IPS-11a (cell line): ENCODE measurements around the gene MPZ.
"Not testable (repeated sequence)": the region's sequence is repeated elsewhere in the genome, so short reads cannot be mapped to it uniquely, and the experiment has no call there.

Experiments
- H3K4me3 ChIP-seq: one replicate; pipeline ENCODE4 v1.5.1; 2013; ENCODE audit warnings: low read depth, low read length, control low read depth

The MPZ gene

DNA sequence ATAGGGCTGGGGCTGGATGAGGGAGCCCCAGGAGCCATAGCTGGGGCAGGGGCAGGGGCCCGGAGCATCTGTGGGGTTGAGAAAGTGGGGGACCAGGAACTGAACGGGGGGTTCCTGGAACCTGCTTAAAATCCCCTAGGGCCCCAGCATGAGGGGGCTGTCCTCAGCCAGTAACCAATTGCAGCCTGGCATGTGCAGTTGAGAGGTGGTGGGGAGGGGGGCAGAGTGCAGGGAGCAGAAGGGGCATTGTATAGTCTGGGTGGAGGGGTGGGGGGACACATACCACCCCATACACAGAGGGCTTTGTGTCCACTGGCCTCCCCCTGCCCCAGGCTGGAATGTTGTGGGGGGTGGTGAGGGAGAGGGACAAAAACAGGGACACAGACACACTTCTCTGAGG, at the start of gene MPZ:
Gene MPZ (minus strand): TSS at position 101 of the 400 bp plus-strand sequence. CDS start 63 bp downstream, at position 38.
- no peak within 1 kb of the TSS for H3K4me3 ChIP-seq

DNA sequence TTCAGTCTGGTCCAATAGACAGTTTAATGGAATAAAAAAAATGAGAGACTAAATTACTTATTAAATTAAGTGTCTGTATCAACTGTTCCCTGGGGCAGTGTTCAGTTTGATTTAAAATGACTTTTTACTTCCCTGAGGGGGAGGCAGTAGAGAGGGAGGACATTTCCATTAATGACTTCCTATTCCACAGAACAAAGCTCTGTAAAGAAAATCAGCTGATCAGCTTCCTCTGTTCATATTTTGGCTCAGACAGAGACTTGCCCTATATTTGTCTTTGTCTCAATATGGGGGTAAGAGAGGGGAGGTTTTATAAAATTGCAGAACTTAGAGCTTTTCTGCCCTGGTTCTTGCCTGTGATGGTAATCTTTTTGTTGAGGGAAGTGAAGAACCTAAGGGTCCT, 49.5 kb upstream of the MPZ start:
- H3K4me3 ChIP-seq: no peak overlapping the region

DNA sequence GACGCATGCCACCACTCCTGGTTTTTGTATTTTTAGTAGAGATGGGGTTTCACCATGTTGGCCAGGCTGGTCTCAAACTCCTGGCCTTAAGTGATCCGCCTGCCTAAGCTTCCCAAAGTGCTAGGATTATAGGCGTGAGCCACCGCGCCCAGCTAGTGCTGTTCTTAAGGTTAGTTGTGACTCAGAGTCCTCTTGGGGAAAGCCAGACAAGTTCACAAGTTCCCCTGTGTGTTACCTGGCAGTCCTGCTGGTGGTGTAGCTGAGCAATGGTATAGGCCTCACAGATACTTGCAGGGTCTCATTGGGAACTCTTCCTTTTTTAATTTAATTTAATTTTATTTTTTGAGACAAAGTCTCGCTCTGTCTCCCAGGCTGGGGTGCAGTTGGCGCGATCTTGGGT, 47.3 kb upstream of the MPZ start:
- no peak overlapping the region for H3K4me3 ChIP-seq

DNA sequence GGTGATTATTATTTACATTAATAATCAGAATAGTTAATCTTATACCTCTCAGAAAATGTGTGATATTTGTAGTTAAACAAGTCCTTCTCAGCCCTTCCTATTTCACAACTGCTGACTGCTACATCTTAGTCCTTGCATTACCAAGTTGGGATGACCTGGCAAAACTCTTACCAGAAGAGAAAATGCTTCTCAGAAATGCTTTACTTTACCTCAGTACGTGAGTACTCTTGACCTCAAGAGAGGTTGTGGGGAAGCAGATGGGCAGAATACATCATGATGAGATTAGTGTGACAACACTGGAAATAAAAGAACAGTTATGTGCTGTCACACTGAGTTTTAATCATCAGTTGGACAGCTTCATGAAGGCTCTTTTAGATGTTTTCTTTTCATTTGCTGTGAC, 41.7 kb upstream of the MPZ start:
- H3K4me3 ChIP-seq: no peak overlapping the region

DNA sequence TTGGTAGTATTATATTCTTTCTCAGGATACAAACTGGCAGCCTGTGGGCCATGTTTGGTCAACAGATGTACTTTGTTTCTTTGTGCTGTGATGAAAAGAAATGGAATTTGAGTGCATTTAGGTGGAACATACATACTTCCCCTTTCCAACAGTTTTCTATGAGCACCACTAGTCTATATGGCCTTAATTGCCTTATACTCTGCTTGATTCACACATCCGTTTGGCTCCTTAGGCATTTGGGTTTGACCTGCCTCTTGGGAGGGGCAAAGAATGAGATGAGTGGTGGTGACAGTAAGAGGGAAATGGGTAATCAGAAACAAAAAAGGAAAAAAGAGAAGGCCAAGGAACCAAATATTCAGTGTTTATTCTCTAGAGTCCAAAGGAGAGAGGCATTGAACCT, 40.9 kb upstream of the MPZ start:
- no peak overlapping the region for H3K4me3 ChIP-seq

DNA sequence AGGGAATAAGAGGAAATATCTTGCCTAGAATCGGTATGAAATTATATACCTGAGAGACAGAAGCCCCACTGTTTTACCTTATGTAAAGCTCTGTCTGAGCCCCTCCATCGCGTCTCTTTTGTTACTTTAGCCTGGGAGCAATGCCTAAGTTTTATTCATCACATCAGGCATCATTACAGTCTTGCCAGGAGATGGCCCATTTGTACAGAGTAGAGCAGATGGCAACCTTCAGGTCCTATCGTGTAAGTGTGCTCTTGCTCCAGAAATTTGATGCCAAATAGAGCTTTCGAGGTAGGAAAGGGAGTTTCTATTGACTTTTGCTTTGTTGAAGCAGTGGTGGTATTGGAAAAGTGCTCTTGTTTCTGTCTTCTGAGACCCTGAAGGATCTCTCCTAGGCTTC, 33.1 kb upstream of the MPZ start:
- no peak overlapping the region for H3K4me3 ChIP-seq

DNA sequence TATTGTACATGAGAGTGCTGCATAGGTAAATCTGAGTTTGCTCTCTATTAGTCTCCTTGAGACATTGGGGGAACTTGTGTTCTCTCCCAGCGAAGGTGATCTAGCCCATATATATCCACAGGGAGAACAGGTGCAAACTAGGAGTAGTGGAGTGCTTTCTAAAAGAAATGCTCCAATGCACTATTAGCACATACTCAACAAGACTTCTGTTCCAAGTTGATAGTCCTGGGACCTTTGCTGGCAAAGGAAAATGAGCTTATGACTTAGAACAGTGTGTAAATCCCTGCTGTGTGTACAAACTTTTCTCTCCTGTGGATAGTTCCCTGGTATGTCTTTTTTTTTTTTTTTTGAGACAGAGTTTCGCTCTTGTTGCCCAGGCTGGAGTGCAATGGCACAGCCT, 32.4 kb upstream of the MPZ start:
- no peak overlapping the region for H3K4me3 ChIP-seq

DNA sequence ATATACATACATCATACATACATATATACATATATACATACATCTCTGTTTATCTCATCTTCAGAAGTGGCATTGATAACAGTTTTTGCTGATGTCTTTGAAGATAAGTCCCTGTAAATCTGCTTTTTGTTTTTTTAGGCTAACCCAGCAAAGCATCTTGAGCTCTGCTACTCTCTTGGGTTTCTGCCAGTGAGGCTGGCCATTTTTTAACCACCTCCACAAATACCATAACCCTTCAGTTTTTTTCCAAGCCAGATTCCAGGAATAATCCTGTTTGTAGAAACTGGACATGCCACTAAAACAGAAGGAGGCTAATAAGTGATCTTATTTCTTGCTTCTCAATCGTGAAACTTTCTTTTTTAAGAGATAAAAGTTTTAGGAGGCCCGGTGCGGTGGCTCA, 26.0 kb upstream of the MPZ start:
- H3K4me3 ChIP-seq: no peak overlapping the region

DNA sequence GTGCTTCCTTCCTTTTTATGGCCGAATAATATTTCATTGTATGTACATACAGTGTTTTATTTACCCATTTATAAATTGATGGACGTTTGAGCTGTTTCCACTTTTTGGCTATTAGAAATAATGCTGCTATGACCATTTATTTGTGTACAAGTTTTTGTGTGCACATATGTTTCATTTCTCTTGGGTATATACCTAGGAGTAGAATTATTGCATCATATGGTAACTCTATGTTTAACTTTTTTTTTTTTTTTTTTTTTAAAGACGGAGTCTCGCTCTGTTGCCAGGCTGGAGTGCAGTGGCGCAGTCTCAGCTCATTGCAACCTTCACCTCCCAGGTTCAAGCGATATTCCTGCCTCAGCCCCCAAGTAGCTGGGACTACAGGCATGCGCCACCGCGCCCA, 23.4 kb upstream of the MPZ start:
- H3K4me3 ChIP-seq: no peak overlapping the region

DNA sequence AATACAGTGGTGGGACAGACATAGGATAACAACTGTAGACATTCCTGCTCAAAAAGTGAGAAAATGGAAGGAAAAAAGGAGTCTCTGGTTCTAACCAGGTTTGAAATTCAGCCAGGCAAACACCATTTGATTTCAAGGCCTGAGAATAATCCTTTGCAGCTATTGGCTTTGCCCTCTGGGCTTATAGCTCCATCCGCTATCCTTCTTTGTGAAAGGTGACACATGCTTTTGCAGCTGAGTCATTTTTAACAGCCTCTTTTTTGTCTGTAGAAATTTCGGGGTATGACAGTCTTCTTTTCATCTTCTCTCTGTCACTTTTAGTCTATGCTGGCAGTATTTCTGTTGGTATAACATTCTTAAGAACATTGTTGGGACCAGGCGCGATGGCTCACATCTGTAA, 20.6 kb upstream of the MPZ start:
- H3K4me3 ChIP-seq: no peak overlapping the region

DNA sequence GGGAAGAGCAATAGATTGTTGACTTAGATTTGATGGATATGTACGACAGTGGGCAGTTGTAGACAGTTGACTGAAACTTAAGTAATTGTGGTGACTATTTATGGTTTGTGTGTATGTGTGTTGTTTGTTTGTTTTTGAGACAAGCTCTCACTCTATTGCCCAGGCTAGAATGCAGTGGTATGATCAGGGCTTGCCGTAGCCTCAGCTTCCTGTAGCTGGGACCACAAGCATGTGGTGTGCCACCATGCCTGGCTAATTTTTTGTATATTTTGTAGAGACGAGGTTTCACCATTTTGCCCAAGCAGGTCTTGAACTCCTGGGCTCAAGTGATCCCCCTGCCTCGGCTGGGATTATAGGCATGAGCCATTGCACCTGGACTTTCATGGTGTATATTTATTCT, 14.3 kb upstream of the MPZ start:
- H3K4me3 ChIP-seq: no peak overlapping the region

DNA sequence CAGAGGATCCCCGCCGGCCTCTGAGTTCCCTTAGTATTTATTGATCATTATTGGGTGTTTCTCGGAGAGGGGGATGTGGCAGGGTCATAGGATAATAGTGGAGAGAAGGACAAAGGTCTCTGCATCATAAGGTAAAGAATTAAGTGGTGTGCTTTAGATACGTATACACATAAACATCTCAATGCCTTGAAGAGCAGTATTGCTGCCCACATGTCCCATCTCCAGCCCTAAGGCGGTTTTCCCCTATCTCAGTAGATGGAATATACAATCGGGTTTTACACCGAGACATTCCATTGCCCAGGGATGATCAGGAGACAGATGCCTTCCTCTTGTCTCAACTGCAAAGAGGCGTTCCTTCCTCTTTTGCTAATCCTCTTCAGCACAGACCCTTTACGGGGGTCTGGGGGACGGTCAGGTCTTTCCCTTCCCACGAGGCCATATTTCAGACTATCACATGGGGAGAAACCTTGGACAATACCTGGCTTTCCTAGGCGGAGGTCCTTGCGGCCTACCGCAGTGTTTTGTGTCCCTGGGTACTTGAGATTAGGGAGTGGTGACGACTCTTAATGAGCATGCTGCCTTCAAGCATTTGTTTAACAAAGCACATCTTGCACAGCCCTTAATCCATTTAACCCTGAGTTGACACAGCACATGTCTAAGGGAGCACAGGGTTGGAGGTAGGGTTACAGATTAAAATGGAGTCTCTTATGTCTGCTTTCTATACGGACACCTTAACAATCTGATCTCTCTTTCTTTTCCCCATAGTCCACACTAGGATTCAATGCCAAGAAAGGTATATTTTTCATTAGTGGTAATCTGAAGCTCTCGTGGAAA, 6.3 kb upstream of the MPZ start:
- not testable (repeated sequence) for H3K4me3 ChIP-seq

DNA sequence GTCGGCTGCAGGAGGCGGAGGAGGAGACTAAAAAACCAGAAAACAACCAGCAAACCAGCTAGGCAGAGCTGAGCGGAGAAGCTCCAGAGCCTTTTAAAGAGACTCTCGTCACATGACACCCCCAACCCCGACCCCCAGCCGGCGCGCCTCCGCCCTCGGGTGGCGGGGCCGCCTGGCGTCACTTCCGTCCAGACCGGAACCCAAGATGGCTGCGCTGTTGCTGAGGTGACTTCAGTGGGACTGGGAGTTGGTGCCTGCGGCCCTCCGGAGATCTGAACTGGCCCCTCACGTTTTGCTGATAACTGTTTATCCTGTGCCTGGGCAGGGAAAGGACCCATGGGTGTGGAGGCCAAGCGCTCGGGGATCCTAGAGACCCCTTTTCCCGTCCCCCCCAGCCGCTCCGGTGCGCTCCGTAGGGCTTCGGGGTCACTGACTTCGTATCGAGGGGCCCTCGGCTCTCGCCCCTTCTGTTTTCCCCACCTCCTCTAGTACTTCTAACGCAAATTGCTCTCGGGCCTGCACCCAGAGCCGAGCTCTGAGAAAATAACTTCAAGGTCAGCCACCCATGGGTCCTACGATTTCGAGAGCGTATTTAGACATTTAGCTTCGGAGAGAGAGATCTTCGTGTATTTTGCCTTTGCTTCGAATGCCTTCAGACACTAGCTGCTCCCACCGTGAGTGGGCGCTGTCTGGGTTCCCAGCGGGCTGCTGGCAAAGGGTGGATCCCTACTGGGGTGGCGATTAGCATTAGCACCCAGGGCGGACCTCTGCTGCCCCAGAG, 4.6 kb upstream of the MPZ start, which contains the start of gene SDHC:
Gene SDHC (plus strand): TSS at position 181 of the 781 bp plus-strand sequence. CDS start 25 bp downstream, at position 206.
- peak within 1 kb of the TSS; percentile 97 for H3K4me3 ChIP-seq

DNA sequence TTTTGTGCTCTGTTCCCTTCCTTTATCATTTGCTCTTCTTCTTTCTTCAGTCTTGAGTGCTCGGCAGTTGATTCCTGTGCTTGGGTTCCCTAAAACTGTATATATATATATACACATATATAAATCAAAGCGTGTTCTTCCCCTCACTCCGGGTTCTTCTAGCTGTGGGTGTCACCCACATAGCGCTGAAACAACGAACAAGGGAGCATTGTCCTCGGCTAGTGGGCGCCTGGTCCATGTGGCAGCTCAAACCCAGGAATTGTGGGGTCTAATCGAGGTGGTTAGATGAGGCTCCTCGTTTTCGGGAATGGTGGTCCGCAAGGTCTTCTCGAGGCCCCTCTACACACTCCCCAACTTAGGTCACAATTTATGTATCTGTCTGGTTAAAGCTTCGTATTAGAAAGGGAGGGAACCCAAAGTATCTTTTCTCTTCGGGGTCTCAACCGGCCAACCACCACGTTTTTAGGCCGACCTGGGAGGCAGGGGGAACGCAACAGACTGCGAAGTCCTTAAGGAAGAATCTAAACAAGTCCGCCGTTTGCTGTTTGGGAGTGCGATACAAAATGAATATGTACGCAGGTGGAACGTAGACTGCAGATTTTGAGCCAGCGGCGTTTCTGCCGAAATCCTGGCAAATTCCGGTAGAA, 3.9 kb upstream of the MPZ start:
- H3K4me3 ChIP-seq: peak overlapping the region; percentile 97

DNA sequence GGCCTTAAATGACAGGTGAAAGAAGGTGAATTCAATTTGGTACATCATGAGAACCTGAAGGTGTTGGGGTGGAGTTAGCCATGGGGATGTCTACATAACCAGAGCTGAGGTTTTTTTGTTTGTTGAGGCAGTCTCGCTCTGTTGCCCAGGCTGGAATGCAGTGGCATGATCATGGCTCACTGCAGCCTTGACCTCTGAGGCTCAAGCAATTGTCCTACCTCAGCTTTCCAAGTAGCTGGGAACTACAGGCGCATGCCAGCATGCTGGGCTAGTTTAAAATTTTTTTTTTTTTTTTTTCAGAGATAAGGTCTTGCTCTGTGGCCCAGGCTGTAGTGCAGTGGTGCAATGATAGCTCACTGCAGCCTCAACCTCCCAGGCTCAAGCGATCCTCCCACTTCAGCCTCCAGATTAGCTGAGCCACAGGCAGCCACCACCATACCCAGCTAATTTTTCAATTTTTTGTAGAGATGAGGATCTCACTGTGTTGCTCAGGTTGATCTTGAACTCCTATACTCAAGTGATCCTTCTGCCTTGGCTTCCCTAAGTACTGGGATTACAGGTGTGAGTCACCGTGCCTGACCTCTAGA, 1.9 kb upstream of the MPZ start:
- no peak overlapping the region for H3K4me3 ChIP-seq

DNA sequence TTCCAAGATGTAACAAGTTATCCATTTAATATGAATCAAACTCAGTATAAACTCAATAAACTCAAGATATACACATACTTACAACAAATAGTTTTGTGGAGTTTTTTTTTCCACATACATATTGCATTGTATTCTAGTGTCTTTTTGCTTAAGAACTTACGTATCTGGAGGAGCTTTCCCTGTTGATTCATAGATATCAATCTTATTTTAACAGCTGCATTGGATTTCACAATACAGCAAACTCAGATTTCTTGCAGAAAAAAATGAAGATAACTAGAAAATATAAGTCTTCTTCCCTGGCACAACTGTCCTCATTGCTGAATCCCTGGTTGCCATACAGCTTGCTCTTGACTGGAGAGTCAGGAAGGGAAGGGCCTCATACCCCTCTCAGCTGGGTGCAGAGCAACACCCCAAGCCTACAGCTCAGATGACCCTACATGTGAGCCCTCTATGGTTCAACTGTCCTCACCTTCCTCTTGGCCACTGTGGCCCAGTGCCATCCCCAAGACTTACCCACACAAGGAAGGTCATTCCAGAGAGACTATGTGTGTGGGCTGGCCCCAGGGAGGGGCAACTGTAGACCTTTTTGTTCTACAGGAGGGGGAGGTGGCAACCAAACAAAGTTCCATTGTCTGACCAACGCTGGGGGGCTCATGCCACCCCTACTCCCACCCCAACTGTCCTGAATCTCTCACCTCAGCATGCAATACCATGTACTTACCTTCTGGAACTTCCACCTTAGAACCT, 1.7 kb downstream of the MPZ start:
- no peak overlapping the region for H3K4me3 ChIP-seq

DNA sequence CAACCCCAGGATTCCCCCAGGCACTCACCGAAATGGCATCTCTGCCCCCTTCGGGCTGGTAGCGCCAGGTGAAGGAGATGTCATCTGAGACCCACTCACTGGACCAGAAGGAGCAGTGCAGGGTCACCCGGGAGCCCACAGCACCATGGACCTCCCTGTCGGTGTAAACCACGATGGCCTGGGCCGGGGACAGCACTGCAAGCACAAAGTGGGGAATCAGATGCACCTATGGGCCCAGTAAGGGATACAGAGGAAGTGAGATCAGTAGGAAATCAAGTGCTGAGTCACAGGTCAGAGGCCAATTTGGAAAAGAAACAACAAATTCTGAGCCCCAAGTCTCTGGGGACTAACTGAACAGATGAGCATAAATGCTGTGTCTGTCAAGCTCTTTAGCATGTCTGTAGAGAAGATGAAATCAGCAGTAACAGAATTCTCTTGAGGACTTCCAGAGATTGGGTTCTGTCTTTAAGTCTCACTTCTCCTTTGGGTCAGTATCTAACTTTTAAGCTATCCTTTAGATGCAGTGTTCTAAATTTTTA, 2.5 kb downstream of the MPZ start:
- no peak overlapping the region for H3K4me3 ChIP-seq

DNA sequence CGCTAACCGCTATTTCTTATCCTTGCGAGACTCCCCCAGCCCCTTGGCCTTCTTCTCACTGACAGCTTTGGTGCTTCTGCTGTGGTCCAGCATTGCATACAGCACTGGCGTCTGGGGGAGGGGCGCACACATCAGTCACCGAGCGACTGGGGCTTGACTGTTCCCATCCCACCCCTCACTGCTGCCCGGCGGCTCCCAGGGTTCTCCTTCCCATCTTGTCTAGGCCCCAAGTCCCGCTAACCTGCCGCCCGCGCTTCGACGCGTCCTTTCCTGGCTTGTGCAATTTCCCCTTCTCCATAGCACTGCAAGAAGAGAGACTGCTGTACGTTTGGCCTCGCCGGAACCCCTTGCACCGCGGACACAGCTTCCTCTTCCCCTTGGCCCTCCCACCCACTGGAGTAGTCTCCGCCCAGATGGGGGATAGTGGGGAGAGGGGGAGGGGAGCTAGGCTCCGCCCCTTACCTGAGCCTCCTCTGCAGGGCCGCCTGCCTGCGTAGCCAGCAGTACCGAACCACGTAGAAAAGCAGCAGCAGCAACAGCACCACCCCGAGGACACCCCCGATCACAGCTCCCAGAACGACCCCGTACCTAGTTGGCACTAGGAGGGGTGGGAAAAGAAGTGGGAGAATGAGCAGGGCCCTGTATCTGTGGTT, 3.8 kb downstream of the MPZ start:
- peak overlapping the region; percentile 96 for H3K4me3 ChIP-seq

DNA sequence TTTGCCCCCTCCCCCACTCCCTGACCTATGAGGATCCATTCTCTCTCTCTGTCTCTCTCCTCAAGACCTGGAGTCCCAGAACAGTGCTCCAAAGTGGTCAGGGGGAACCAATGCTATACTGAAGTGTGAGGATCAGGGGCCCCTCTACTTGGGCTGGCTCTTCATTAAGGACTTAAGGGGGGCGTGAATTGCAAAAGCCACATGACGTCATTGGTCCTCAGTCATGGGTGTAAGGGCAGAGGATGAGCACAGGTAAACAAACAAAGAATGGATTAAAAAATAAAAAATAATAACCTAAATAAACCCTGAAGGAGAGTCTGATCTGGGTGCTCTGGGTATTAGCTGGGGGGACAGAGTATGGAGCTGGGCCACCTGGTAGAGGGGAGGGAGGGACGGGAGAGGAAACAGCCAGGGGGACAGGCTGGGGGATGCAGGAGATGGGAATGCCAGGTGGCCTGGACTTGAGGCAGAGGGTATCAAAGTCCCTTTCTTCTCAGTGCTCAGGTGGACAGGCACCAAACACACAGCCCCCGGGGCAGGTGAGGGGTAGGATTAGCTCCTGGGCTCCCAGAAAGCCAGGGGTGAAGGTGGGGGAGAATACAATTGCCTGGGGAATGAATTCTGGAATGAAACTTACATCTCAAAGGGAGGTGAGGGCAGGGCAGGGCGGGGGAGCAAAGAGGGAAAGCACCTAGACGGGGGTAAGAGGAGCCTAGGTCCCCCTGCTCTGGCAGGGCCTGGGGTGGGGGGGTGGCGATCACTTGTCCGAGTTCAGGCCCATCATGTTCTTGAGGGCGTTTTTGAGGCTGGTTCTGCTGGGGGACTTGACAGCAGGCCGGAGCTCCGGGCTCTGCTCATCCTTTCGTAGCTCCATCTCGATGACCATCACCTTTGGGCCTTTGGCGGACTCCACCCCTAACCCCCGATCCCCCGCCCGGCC, 4.6 kb downstream of the MPZ start:
- peak overlapping the region; percentile 96 for H3K4me3 ChIP-seq
